ENCODE data around the gene KIRREL1. TPM values are rescaled to one million over a fixed set of nuclear protein-coding genes. Genes with fewer than 3 reads are reported as not detected.

Gene KIRREL1
- total RNA-seq, 1 experiment from 2014 or later, result 30.5 TPM

GRCh38 chr1:158028969-158029368, 35.5 kb downstream of the KIRREL1 start:
- Histone ChIP-seq H2AFZ (ENCODE audit: low read length) (no peak overlapping the region), H3K56ac (ENCODE audit: insufficient read length, low read depth, low read length) (no peak overlapping the region), H2BK120ac (ENCODE audit: low read depth, low read length, poor library complexity, severe bottlenecking) (no peak overlapping the region), H3K4ac (ENCODE audit: low read depth, low read length) (no peak overlapping the region), H3K18ac (ENCODE audit: insufficient read length, low read depth, low read length) (no peak overlapping the region), H2BK20ac (ENCODE audit: low read depth, low read length, poor library complexity, severe bottlenecking) (no peak overlapping the region), H3K23ac (ENCODE audit: insufficient read length, low read depth, low read length) (no peak overlapping the region), H4K5ac (ENCODE audit: insufficient read length, low read depth, low read length) (no peak overlapping the region), H3K27me3 (ENCODE audit: insufficient read depth, low read length) (no peaks in the 10 kb centered on the region; the same call in 1 of the 2 replicates), H2BK12ac (ENCODE audit: insufficient read length, low read depth, low read length) (no peak overlapping the region), H3T11ph (ENCODE audit: low read length) (no peak overlapping the region), H2BK5ac (ENCODE audit: insufficient read length, low read length) (no peak overlapping the region), H3K27ac (ENCODE audit: insufficient read length, low read depth, low read length) (no peak overlapping the region), H4K91ac (ENCODE audit: insufficient read length, low read depth, low read length) (no peak overlapping the region), H4K8ac (replicated peaks; ENCODE audit: insufficient read length, low read depth, low read length) (no peak overlapping the region), H3K4me2 (ENCODE audit: insufficient read depth, insufficient read length, low read length) (no peak overlapping the region), H3K23me2 (ENCODE audit: insufficient read length, low read depth, low read length, poor library complexity, severe bottlenecking) (no peaks in the 10 kb centered on the region), H2BK15ac (ENCODE audit: low read depth, low read length) (no peak overlapping the region), H3K79me1 (ENCODE audit: insufficient read depth, low read depth, low read length, poor library complexity, severe bottlenecking) (no peaks in the 10 kb centered on the region), H3K4me1 (ENCODE audit: insufficient read depth, low read length) (peaks cover 6% of the 10 kb centered on the region; the same call in 1 of the 2 replicates), H3K9me3 (ENCODE audit: control insufficient read depth, low read depth, low read length) (no peaks in the 10 kb centered on the region), H3K79me2 (ENCODE audit: insufficient read depth, low read length) (no peaks in the 10 kb centered on the region), H2AK5ac (ENCODE audit: insufficient read length, low read length) (no peak overlapping the region), H4K20me1 (ENCODE audit: control insufficient read depth, insufficient read depth, insufficient read length) (no peaks in the 10 kb centered on the region), H3K9ac (ENCODE audit: extremely low read depth, insufficient read length, low read length) (no peak overlapping the region), H3K14ac (ENCODE audit: insufficient read depth, low read length) (no peak overlapping the region)
- no peak for TF ChIP-seq CTCF (conservative IDR thresholded peaks at IDR 0.05)
- Mint-ChIP-seq H3K27ac (peak overlapping the region in 1 of 3 experiments; percentile 6; a peak in 1 of 7 replicates), H3K36me3 (ENCODE audit: insufficient read depth in 1 of 3, low read depth in 3 of 3) (peaks cover 10 to 19% (median 11%) of the 10 kb centered on the region in 3 experiments), H3K4me1 (peaks cover 20% of the 10 kb centered on the region in 2 experiments), H3K4me3 (no peak overlapping the region), H3K9me3 (no peaks in the 10 kb centered on the region), H3K27me3 (ENCODE audit: low read depth) (no peaks in the 10 kb centered on the region)
- no peak for DNase-seq
- no CpG with 5 or more reads among the region's 4 CpGs for WGBS (ENCODE audit: extremely low coverage, insufficient read length, low lambda C conversion rate)

All from H9 (cell line).